Stimulated activated CD4-positive, alpha-beta T cell treated with anti-CD3 and anti-CD28 coated beads, Interleukin-4, amount 100 ng/mL, for 1 hour (primary cell): ENCODE data around the gene ACE.

Source experiments
- DNase-seq: peaks from one replicate; pipeline ENCODE4 v3.0.0-alpha.2; 2020

Gene ACE

GRCh38 chr17:63475491-63476412, 1.1 kb upstream of the ACE start:
- no peak for DNase-seq

- DNase-seq = no peak
Observed at GRCh38 chr17:63476459-63476853, 405 bp upstream of the ACE start.

- no peak for DNase-seq
Observed at GRCh38 chr17:63477480-63478440, 899 bp downstream of the ACE start.

GRCh38 chr17:63478814-63479494, 2.1 kb downstream of the ACE start:
- peak; percentile 75 for DNase-seq

GRCh38 chr17:63479495-63480184, 2.8 kb downstream of the ACE start:
- no peak for DNase-seq

GRCh38 chr17:63480192-63480784, 3.4 kb downstream of the ACE start:
- DNase-seq = no peak

GRCh38 chr17:63480826-63481487, 4.1 kb downstream of the ACE start:
- no peak for DNase-seq

- DNase-seq = no peak
Observed at GRCh38 chr17:63481488-63481870, 4.6 kb downstream of the ACE start.

GRCh38 chr17:63482509-63482908, 5.6 kb downstream of the ACE start:
- DNase-seq = no peak

- DNase-seq = no peak
Observed at GRCh38 chr17:63483038-63483437, 6.2 kb downstream of the ACE start.

GRCh38 chr17:63483655-63484575, 7.1 kb downstream of the ACE start:
- DNase-seq = no peak

GRCh38 chr17:63486317-63487013, 9.6 kb downstream of the ACE start:
- no peak for DNase-seq

- no peak for DNase-seq
Observed at GRCh38 chr17:63487014-63487339, 10.1 kb downstream of the ACE start.

GRCh38 chr17:63488851-63489250, 12.0 kb downstream of the ACE start:
- DNase-seq = no peak

GRCh38 chr17:63489291-63489690, 12.4 kb downstream of the ACE start:
- no peak for DNase-seq

GRCh38 chr17:63490329-63490728, 13.5 kb downstream of the ACE start:
- DNase-seq = no peak

- no peak for DNase-seq
Observed at GRCh38 chr17:63490858-63491400, 14.1 kb downstream of the ACE start.

GRCh38 chr17:63491413-63491812, 14.6 kb downstream of the ACE start:
- DNase-seq = no peak

GRCh38 chr17:63491977-63492618, 15.2 kb downstream of the ACE start:
- no peak for DNase-seq
